HepG2 (cell line): ENCODE results near the gene CIAO2A. TPM values are rescaled to one million over a fixed set of nuclear protein-coding genes. Genes with fewer than 3 reads are reported as not detected.

ENCODE experiments used
- ELF4 ChIP-seq: sonication (generic); formaldehyde crosslinking; IDR thresholded peaks from 2 replicates; pipeline ENCODE4 v1.5.0; 2020; ENCODE audit warnings: missing genetic modification reagents, mild to moderate bottlenecking, moderate library complexity, borderline replicate concordance
- ERF ChIP-seq: IDR thresholded peaks from 2 replicates; pipeline ENCODE4 v1.6.1; 2018; ENCODE audit warnings: missing biosample characterization, missing genetic modification reagents
- FOSL2 ChIP-seq: sonication (generic); formaldehyde crosslinking; IDR thresholded peaks from 2 replicates; pipeline ENCODE4 v1.4.0; 2020; ENCODE audit warnings: missing genetic modification reagents
- FOXJ3 ChIP-seq: sonication (generic); formaldehyde crosslinking; IDR thresholded peaks from 2 replicates; pipeline ENCODE4 v1.4.0; 2020; ENCODE audit warnings: missing genetic modification reagents, mild to moderate bottlenecking, borderline replicate concordance
- HDAC2 ChIP-seq: sonication (generic); formaldehyde crosslinking; IDR thresholded peaks from 2 replicates; pipeline ENCODE4 v1.4.0; 2020; ENCODE audit warnings: missing genetic modification reagents
- HNF1A ChIP-seq, 2 experiments: sonication (generic) in 1 of 2; formaldehyde crosslinking in 1 of 2; IDR thresholded peaks; 2 replicates each; pipeline versions ENCODE4 v1.4.0 to v1.6.1; 2016 to 2020; ENCODE audit warnings: borderline replicate concordance in 1 of 2, low read depth in 1 of 2, mild to moderate bottlenecking in 1 of 2, missing genetic modification reagents in 1 of 2
- IRF2 ChIP-seq: IDR thresholded peaks from 2 replicates; pipeline ENCODE4 v1.6.1; 2018; ENCODE audit warnings: missing genetic modification reagents, missing compliant biosample characterization
- KDM4B ChIP-seq: sonication (generic); formaldehyde crosslinking; IDR thresholded peaks from 2 replicates; pipeline ENCODE4 v1.4.0; 2020; ENCODE audit warnings: missing genetic modification reagents
- NCOA2 ChIP-seq: sonication (generic); formaldehyde crosslinking; IDR thresholded peaks from 2 replicates; pipeline ENCODE4 v1.8.0; 2022; ENCODE audit warnings: inconsistent platforms
- NFE2 ChIP-seq: sonication (generic); formaldehyde crosslinking; IDR thresholded peaks from 2 replicates; pipeline ENCODE4 v1.4.0; 2020; ENCODE audit warnings: missing genetic modification reagents
- PRMT3 ChIP-seq: sonication (generic); formaldehyde crosslinking; IDR thresholded peaks from 2 replicates; pipeline ENCODE4 v1.8.1; 2022; ENCODE audit warnings: low read depth, mild to moderate bottlenecking, moderate library complexity, missing genetic modification reagents, borderline replicate concordance
- SKIL ChIP-seq: sonication (generic); formaldehyde crosslinking; IDR thresholded peaks from 2 replicates; pipeline ENCODE4 v1.8.0; 2022; ENCODE audit warnings: missing genetic modification reagents, mild to moderate bottlenecking, moderate library complexity, borderline replicate concordance
- TAF1 ChIP-seq: sonication (generic); formaldehyde crosslinking; IDR thresholded peaks from 2 replicates; pipeline ENCODE4 v1.4.0; 2020; ENCODE audit warnings: missing genetic modification reagents
- TAF15 ChIP-seq: fragments of 200-400 bp; formaldehyde crosslinking; IDR thresholded peaks from one replicate; pipeline ENCODE4 v1.6.1; 2018; ENCODE audit warnings: mild to moderate bottlenecking, low read depth, low read length; ENCODE audit not compliant: poor library complexity, severe bottlenecking
- THAP11 ChIP-seq: IDR thresholded peaks from 2 replicates; pipeline ENCODE4 v1.6.1; 2016; ENCODE audit warnings: missing biosample characterization, missing genetic modification reagents
- ZBTB34 ChIP-seq: sonication (generic); formaldehyde crosslinking; IDR thresholded peaks from 2 replicates; pipeline ENCODE4 v1.8.0; 2022; ENCODE audit warnings: mild to moderate bottlenecking, missing genetic modification reagents
- ZKSCAN1 ChIP-seq: fragments of 150-350 bp; IDR thresholded peaks from 2 replicates; pipeline ENCODE4 v1.6.1; 2014; ENCODE audit warnings: low read length
- ZNF432 ChIP-seq: sonication (generic); formaldehyde crosslinking; IDR thresholded peaks from 2 replicates; pipeline ENCODE4 v1.5.0; 2020; ENCODE audit warnings: missing genetic modification reagents, mild to moderate bottlenecking, borderline replicate concordance
- ZNF546 ChIP-seq: sonication (generic); formaldehyde crosslinking; conservative IDR thresholded peaks from 2 replicates; pipeline ENCODE4 v1.8.1; 2023; ENCODE audit warnings: mild to moderate bottlenecking, missing genetic modification reagents
- ZNF605 ChIP-seq: sonication (generic); formaldehyde crosslinking; IDR thresholded peaks from 2 replicates; pipeline ENCODE4 v1.8.0; 2022; ENCODE audit warnings: mild to moderate bottlenecking, missing genetic modification reagents
- polyA plus RNA-seq, 8 experiments: library from polyadenylated mRNA; depleted of rRNA in 3 of 8; stranded (reverse) in 7 of 8; unstranded in 1 of 8; fragments of >200 nt; fragmentation: Illumina TruSeq in 4 of 8; extraction: Trizol in 4 of 8; gene quantifications; 2 replicates each; pipeline versions ENCODE4 v1.2.1 to v1.2.3, GENCODE V29; 2011 to 2016; ENCODE audit warnings: low read depth in 4 of 8, missing spikeins in 1 of 8, mixed read lengths in 1 of 8; ENCODE audit not compliant: insufficient read depth in 1 of 8
- total RNA-seq, 5 experiments: library from RNA; depleted of rRNA; stranded (reverse); fragments of >200 nt; fragmentation: Illumina TruSeq; extraction: Trizol; gene quantifications; 2 replicates each; pipeline ENCODE4 v1.2.3, GENCODE V29; 2016; ENCODE audit warnings: low read depth in 1 of 5
- TF ChIP-seq, protein P1 (sequence below): sonication (generic); formaldehyde crosslinking; IDR thresholded peaks from 2 replicates; pipeline ENCODE4 v1.4.0; 2020; ENCODE audit warnings: mild to moderate bottlenecking, missing genetic modification reagents

CIAO2A gene
- total and polyA plus RNA-seq, 2 of the 13 experiments (the other 11 are each of a cell fraction or from before 2014, with no cell fraction given): 83.0 to 100 TPM

GRCh38 chr15:64072812-64073211 is 20.8 kb downstream of the CIAO2A start (continued):
- TF ChIP-seq SKIL (CRISPR knock-in tag): peak; percentile 93
- no peak for TF ChIP-seq TAF1 (CRISPR knock-in tag)
- TF ChIP-seq THAP11 (CRISPR knock-in tag): peak; percentile 78
- peak; percentile 99 for TF ChIP-seq NCOA2
- peak; percentile 87 for TF ChIP-seq IRF2
- no peak for TF ChIP-seq ZNF432 (CRISPR knock-in tag)
- TF ChIP-seq NFE2 (CRISPR knock-in tag): no peak
- TF ChIP-seq PRMT3 (CRISPR knock-in tag): no peak
- TF ChIP-seq TAF15: no peak
- peak; percentile 84 for TF ChIP-seq ERF (CRISPR knock-in tag)
- peak; percentile 91; the same call in 1 of the 2 replicates for TF ChIP-seq FOXJ3
- TF ChIP-seq, protein P1, sequence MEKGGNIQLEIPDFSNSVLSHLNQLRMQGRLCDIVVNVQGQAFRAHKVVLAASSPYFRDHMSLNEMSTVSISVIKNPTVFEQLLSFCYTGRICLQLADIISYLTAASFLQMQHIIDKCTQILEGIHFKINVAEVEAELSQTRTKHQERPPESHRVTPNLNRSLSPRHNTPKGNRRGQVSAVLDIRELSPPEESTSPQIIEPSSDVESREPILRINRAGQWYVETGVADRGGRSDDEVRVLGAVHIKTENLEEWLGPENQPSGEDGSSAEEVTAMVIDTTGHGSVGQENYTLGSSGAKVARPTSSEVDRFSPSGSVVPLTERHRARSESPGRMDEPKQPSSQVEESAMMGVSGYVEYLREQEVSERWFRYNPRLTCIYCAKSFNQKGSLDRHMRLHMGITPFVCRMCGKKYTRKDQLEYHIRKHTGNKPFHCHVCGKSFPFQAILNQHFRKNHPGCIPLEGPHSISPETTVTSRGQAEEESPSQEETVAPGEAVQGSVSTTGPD (CRISPR knock-in tag): no peak
- TF ChIP-seq FOSL2: peak; percentile 74
- TF ChIP-seq ZNF546: no peak
- no peak for TF ChIP-seq ZBTB34 (CRISPR knock-in tag)
- no peak for TF ChIP-seq ZNF605 (CRISPR knock-in tag)
- peak; percentile 94 for TF ChIP-seq HDAC2 (CRISPR knock-in tag)
- TF ChIP-seq ELF4: 0 out of 2 replicates have a peak, but pooled peaks have one; percentile 33
- TF ChIP-seq ZKSCAN1: no peak
- TF ChIP-seq KDM4B (CRISPR knock-in tag): 0 out of 2 replicates have a peak, but pooled peaks have one; percentile 63
- TF ChIP-seq HNF1A (IDR thresholded peaks at IDR 0.05; ENCODE audit: low read depth): peak; percentile 55
- TF ChIP-seq HNF1A (CRISPR knock-in tag; IDR thresholded peaks at IDR 0.05; ENCODE audit: borderline replicate concordance): peak; percentile 40; the same call in 1 of the 2 replicates
